GM12878 (cell line): ENCODE data around the gene NECTIN1.

Experiments used
- BCL11A ChIP-seq: IDR thresholded peaks from 2 replicates; pipeline ENCODE4 v1.6.1; 2011; ENCODE audit warnings: low read depth, low read length
- BHLHE40 ChIP-seq, 2 experiments: fragments of 450-650 bp in 1 of 2; IDR thresholded peaks; 2 replicates each; pipeline ENCODE4 v1.6.1; 2011 to 2017; ENCODE audit warnings: low read depth in 2 of 2, borderline replicate concordance in 1 of 2, improper control_type of control experiment in 1 of 2, low read length in 1 of 2, mild to moderate bottlenecking in 1 of 2
- CTCF ChIP-seq, 3 experiments: IDR thresholded peaks in 2 of 3; conservative IDR thresholded peaks in 1 of 3; 2 replicates each; pipeline ENCODE4 v1.5.1; 2011; ENCODE audit warnings: low read depth in 3 of 3, low read length in 3 of 3, mild to moderate bottlenecking in 3 of 3, control low read depth in 2 of 3, moderate library complexity in 2 of 3, inconsistent platforms in 1 of 3, mixed read lengths in 1 of 3; ENCODE audit not compliant: control insufficient read depth in 2 of 3, insufficient read depth in 1 of 3; ENCODE audit errors: extremely low read depth in 1 of 3
- NR2F1 ChIP-seq: fragments of 450-650 bp; conservative IDR thresholded peaks from 2 replicates; pipeline ENCODE4 v1.6.1; 2017; ENCODE audit warnings: mild to moderate bottlenecking
- POLR2AphosphoS5 ChIP-seq: IDR thresholded peaks from 2 replicates; pipeline ENCODE4 v1.6.1; 2011; ENCODE audit warnings: mild to moderate bottlenecking, low read length, inconsistent platforms
- SUZ12 ChIP-seq: fragments of 200-600 bp; sonication (generic); IDR thresholded peaks from one replicate; pipeline ENCODE4 v1.6.1; 2018; ENCODE audit warnings: antibody characterized with exemption, mild to moderate bottlenecking; ENCODE audit not compliant: unreplicated experiment
- TAF1 ChIP-seq: IDR thresholded peaks from 2 replicates; pipeline ENCODE4 v1.6.1; 2011; ENCODE audit warnings: mild to moderate bottlenecking, low read depth, low read length, borderline replicate concordance
- ZNF622 ChIP-seq: fragments of 450-650 bp; IDR thresholded peaks from 2 replicates; pipeline ENCODE4 v1.6.1; 2017; ENCODE audit warnings: mild to moderate bottlenecking, inconsistent platforms
- ZZZ3 ChIP-seq: IDR thresholded peaks from 2 replicates; pipeline ENCODE4 v1.6.1; 2011; ENCODE audit warnings: low read depth; ENCODE audit not compliant: control insufficient read depth, insufficient read length

- TF ChIP-seq BHLHE40 (IDR thresholded peaks at IDR 0.05; ENCODE audit: borderline replicate concordance in 1 of 2, low read depth in 2 of 2, low read length in 1 of 2): no peak
- no peak for TF ChIP-seq CTCF (IDR thresholded peaks at IDR 0.05 in 2 of 3, conservative IDR thresholded peaks at IDR 0.05 in 1 of 3; ENCODE audit: control insufficient read depth in 2 of 3, extremely low read depth in 1 of 3, insufficient read depth in 1 of 3, low read depth in 3 of 3, low read length in 3 of 3)
- TF ChIP-seq ZNF622: no peak
- TF ChIP-seq NR2F1: no peak
- TF ChIP-seq ZZZ3: no peak
- TF ChIP-seq SUZ12: no peak
- no peak for TF ChIP-seq POLR2AphosphoS5
- no peak for TF ChIP-seq TAF1
- no peak for TF ChIP-seq BCL11A
Observed at GRCh38 chr11:119590651-119591351, 138.2 kb downstream of the NECTIN1 start.
